ENCODE results near the gene C1orf105.

The C1orf105 gene

GRCh38 chr1:172517081-172517480 lies 96.6 kb downstream of the C1orf105 start:
- no peak overlapping the region for H3K4me2 ChIP-seq (ENCODE audit: low read depth, low read length)
- no peak overlapping the region for H3K9ac ChIP-seq (ENCODE audit: low read length)
- H3K27ac ChIP-seq (ENCODE audit: low read length) = no peak overlapping the region
- TF ChIP-seq EZH2phosphoT487 (IDR thresholded peaks at IDR 0.05; ENCODE audit: low read length) (no peak), CTCF (IDR thresholded peaks at IDR 0.05; ENCODE audit: low read length) (no peak), EZH2 (optimal IDR thresholded peaks at IDR 0.05; ENCODE audit: low read depth, low read length) (no peak)
- H3K4me1 ChIP-seq (ENCODE audit: low read length) = no peaks in the 10 kb centered on the region
- H3F3A ChIP-seq (ENCODE audit: insufficient read depth, low read length) = no peaks in the 10 kb centered on the region
- no peaks in the 10 kb centered on the region for H3K79me2 ChIP-seq (ENCODE audit: low read length)
- no peaks in the 10 kb centered on the region for H3K27me3 ChIP-seq (replicated peaks; ENCODE audit: insufficient read depth, low read length)
- no peaks in the 10 kb centered on the region for H4K20me1 ChIP-seq (ENCODE audit: insufficient read depth, low read length)
- no peak for DNase-seq
- no peak overlapping the region for H3K4me3 ChIP-seq (ENCODE audit: low read length)
- no peaks in the 10 kb centered on the region for H3K9me3 ChIP-seq (replicated peaks; ENCODE audit: insufficient read depth, low read length)
- H3K9me2 ChIP-seq (replicated peaks; ENCODE audit: insufficient read depth, low read length) = no peaks in the 10 kb centered on the region
- no peak overlapping the region for H2AFZ ChIP-seq (ENCODE audit: low read length)
- H3K36me3 ChIP-seq (replicated peaks; ENCODE audit: insufficient read depth, low read length) = no peaks in the 10 kb centered on the region

GRCh38 chr1:172517545-172517944 lies 97.1 kb downstream of the C1orf105 start:
- H3K4me1 ChIP-seq (ENCODE audit: low read length) = no peaks in the 10 kb centered on the region
- H3K9ac ChIP-seq (ENCODE audit: low read length) = no peak overlapping the region
- H3K79me2 ChIP-seq (ENCODE audit: low read length) = no peaks in the 10 kb centered on the region
- TF ChIP-seq CTCF (IDR thresholded peaks at IDR 0.05; ENCODE audit: low read length) = no peak
- no peak for TF ChIP-seq EZH2 (optimal IDR thresholded peaks at IDR 0.05; ENCODE audit: low read depth, low read length)
- no peak for TF ChIP-seq EZH2phosphoT487 (IDR thresholded peaks at IDR 0.05; ENCODE audit: low read length)
- no peaks in the 10 kb centered on the region for H4K20me1 ChIP-seq (ENCODE audit: insufficient read depth, low read length)
- no peaks in the 10 kb centered on the region for H3K9me3 ChIP-seq (replicated peaks; ENCODE audit: insufficient read depth, low read length)
- no peaks in the 10 kb centered on the region for H3K27me3 ChIP-seq (replicated peaks; ENCODE audit: insufficient read depth, low read length)
- H3K9me2 ChIP-seq (replicated peaks; ENCODE audit: insufficient read depth, low read length) = no peaks in the 10 kb centered on the region
- no peaks in the 10 kb centered on the region for H3F3A ChIP-seq (ENCODE audit: insufficient read depth, low read length)
- no peak overlapping the region for H3K4me2 ChIP-seq (ENCODE audit: low read depth, low read length)
- no peak overlapping the region for H2AFZ ChIP-seq (ENCODE audit: low read length)
- no peak overlapping the region for H3K4me3 ChIP-seq (ENCODE audit: low read length)
- no peaks in the 10 kb centered on the region for H3K36me3 ChIP-seq (replicated peaks; ENCODE audit: insufficient read depth, low read length)
- DNase-seq = no peak
- no peak overlapping the region for H3K27ac ChIP-seq (ENCODE audit: low read length)

All from MM.1S (cell line).